ENCODE results near the gene CEP63. TPM values are rescaled to one million over a fixed set of nuclear protein-coding genes. Genes with fewer than 3 reads are reported as not detected.

Gene CEP63
- total RNA-seq = 10 to 100 TPM; 28.0 to 29.7 TPM
- polyA plus RNA-seq = 10 to 100 TPM; 29.7 to 32.7 TPM
- long read RNA-seq, donor 1, transcript CEP63-201 (12 exons, 2,056 nt) = major isoform, 7 of 50 reads
- long read RNA-seq, donor 1, partial matches to known transcripts = 16 of 50 reads
- long read RNA-seq, donor 1, other reads (novel, unspliced or antisense) = 27 of 50 reads
- long read RNA-seq, donor 2, partial matches to known transcripts = 4 of 18 reads
- long read RNA-seq, donor 2, other reads (novel, unspliced or antisense) = 11 of 18 reads

DNA sequence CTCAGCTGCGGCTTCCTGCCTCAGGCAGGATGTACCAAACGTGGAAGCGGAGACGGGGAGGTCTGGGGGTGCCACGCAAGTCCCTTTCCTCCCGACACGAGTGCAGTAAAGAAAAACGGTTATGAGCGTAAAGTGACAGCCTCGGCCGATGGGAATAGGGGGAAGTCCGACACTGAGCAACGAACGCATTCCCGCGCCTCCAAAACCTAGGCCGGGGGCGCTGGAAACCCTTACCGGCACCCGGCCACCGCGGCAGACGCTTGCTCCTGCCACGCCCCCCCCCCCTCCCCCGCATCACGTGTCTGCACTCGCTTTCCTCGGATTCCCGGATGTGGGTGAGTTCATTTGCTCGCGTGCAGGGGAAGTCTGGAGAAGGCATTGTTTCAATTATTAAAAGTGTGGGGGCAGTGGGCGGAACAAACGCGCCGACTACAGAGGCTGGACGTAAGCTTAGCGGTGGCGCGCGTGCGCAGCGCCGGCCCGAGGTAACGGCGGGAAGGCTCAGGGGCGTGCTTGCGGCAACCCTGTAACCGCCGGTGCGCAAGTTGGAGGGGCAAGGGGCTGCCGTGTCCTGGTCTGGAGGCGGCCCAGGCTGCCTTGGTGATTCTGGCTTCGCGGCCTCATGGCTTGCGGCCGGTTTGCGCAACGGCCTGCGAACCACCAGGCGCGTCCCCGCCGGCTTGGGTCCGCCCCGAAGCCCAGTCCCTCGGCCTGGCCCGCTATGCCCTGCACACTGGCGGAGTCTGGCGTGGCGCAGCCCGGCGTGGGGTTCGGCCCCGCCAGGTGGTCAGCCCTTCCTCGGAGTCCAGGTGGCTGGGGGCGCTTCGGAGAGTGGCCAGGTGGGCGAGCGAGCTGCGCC lies at the start of gene CEP63, which contains the start of gene ANAPC13:
TSS of gene CEP63 (plus strand) at position 340 of the 859 bp plus-strand sequence. CDS start 9,264 bp downstream, outside the sequence.
TSS of gene ANAPC13 (minus strand) at position 268 of the 859 bp plus-strand sequence. CDS start 3,081 bp downstream, outside the sequence.
- H3K36me3 ChIP-seq (ENCODE audit: control insufficient read depth in 1 of 2, insufficient read depth in 2 of 2, low read length in 1 of 2) = no peaks in the 10 kb centered on the region
- H3K27me3 ChIP-seq (ENCODE audit: control insufficient read depth in 1 of 2, insufficient read depth in 2 of 2, low read length in 1 of 2) = no peaks in the 10 kb centered on the region
- ATAC-seq (ENCODE audit: low FRiP score) = peak; percentile 97
- peaks cover 0 to 2% of the 10 kb centered on the region in 2 donors for H3K4me1 ChIP-seq (ENCODE audit: control insufficient read depth in 1 of 2, insufficient read depth in 2 of 2, low read length in 2 of 2)
- intact Hi-C loops (cut with DNase I) = loop anchor here in 1 of 2 donors (1.0 kb wide), 1 partner anchor 22 kb away; no protein-coding TSS in a partner anchor
- H3K27ac ChIP-seq (ENCODE audit: low read depth in 1 of 2, low read length in 2 of 2) = peak within 1 kb of the TSS; percentile 89 to 97
- peak within 1 kb of the TSS; percentile 72 to 87 for H3K4me3 ChIP-seq (ENCODE audit: low read length in 2 of 2)
- WGBS, 2 donors = 0% methylated on average over 74 to 81 of the region's 81 CpGs
- H3K9me3 ChIP-seq (ENCODE audit: control insufficient read depth, low read length) = no peaks in the 10 kb centered on the region
- DNase-seq = peak; percentile 94 to 96

DNA sequence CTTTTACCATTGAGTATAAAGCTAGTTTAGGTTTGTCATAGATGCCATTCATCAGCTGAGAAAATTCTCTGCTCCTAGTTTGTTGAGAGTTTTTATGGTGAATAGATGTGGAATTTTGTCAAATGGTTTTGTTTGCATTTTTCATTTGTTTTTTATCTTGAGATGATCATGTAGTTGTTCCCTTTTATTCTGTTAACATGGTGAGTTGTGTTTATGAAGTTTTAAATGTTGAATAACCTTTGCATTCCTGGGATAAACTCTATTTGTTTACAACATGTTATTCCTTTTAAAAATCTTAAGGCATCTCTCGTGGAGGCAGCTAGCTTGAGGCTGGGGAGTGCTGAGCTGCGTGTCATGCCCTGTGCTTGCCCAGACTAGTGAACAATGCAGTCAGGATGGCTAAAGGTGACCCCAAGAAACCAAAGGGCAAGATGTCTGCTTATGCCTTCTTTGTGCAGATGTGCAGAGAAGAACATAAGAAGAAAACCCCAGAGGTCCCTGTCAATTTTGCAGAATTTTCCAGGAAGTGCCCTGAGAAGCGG lies 48.6 kb upstream of the CEP63 start:
- no peak for ATAC-seq (ENCODE audit: low FRiP score)
- intact Hi-C loops (cut with DNase I) = no loop called here
- Histone ChIP-seq H3K9me3 (ENCODE audit: control insufficient read depth, low read length) (no peaks in the 10 kb centered on the region), H3K4me3 (ENCODE audit: low read length in 2 of 2) (no peak overlapping the region), H3K36me3 (ENCODE audit: control insufficient read depth in 1 of 2, insufficient read depth in 2 of 2, low read length in 1 of 2) (no peaks in the 10 kb centered on the region), H3K27ac (ENCODE audit: low read depth in 1 of 2, low read length in 2 of 2) (no peak overlapping the region), H3K4me1 (ENCODE audit: control insufficient read depth in 1 of 2, insufficient read depth in 2 of 2, low read length in 2 of 2) (no peaks in the 10 kb centered on the region), H3K27me3 (ENCODE audit: control insufficient read depth in 1 of 2, insufficient read depth in 2 of 2, low read length in 1 of 2) (no peaks in the 10 kb centered on the region)
- no peak for DNase-seq
- WGBS, 2 donors = 82 to 89% methylated on average over 3 of the region's 3 CpGs

DNA sequence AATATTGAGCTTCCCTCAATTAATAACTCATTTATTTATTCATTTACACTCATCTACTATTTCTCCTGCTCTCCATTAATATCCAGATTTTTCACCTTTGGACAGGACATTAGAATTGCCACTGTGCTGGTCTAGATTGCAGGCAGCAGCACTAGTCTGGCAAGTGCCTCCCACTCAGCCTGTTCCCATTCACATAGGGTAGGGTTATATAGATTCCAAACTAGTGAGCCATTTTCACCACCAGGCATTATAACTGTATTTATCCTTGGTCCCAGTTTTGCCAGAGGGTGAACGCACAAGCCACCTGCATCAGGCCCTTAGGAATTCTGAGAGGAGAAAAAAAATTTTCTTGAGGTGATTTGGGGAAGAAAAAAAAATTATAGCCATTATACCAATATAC lies 44.5 kb upstream of the CEP63 start:
- DNase-seq (no peak), ATAC-seq (ENCODE audit: low FRiP score) (no peak)
- Histone ChIP-seq H3K4me1 (ENCODE audit: control insufficient read depth in 1 of 2, insufficient read depth in 2 of 2, low read length in 2 of 2) (peaks cover 0 to under 1% of the 10 kb centered on the region in 2 donors), H3K36me3 (ENCODE audit: control insufficient read depth in 1 of 2, insufficient read depth in 2 of 2, low read length in 1 of 2) (no peaks in the 10 kb centered on the region), H3K9me3 (ENCODE audit: control insufficient read depth, low read length) (no peaks in the 10 kb centered on the region), H3K27ac (ENCODE audit: low read depth in 1 of 2, low read length in 2 of 2) (no peak overlapping the region), H3K27me3 (ENCODE audit: control insufficient read depth in 1 of 2, insufficient read depth in 2 of 2, low read length in 1 of 2) (no peaks in the 10 kb centered on the region), H3K4me3 (ENCODE audit: low read length in 2 of 2) (no peak overlapping the region)
- 93 to 96% methylated on average over 1 of the region's 1 CpG for WGBS, 2 donors
- intact Hi-C loops (cut with DNase I) = no loop called here

DNA sequence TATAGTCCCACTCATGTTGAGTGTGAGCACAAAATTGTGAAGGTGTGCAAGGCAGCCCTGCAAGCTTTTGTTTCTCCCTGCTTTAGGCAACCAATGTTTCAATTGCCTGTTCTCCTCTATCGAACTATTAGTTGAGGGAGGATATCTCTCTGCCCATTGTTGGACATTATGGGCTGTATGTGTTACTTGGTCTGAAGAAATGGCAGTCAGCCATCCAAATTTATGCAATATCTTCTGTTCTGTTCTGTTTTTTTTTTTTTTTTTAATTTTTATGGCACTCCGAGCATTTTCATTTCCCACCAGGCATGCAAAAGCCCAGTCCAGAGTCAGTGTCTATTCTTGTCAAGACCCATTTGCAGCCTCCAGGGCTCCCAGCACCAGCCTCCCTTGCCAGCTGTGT lies 44.0 kb upstream of the CEP63 start:
- Histone ChIP-seq H3K27ac (ENCODE audit: low read depth in 1 of 2, low read length in 2 of 2) (no peak overlapping the region), H3K36me3 (ENCODE audit: control insufficient read depth in 1 of 2, insufficient read depth in 2 of 2, low read length in 1 of 2) (no peaks in the 10 kb centered on the region), H3K27me3 (ENCODE audit: control insufficient read depth in 1 of 2, insufficient read depth in 2 of 2, low read length in 1 of 2) (no peaks in the 10 kb centered on the region), H3K4me3 (ENCODE audit: low read length in 2 of 2) (no peak overlapping the region), H3K9me3 (ENCODE audit: control insufficient read depth, low read length) (no peaks in the 10 kb centered on the region), H3K4me1 (ENCODE audit: control insufficient read depth in 1 of 2, insufficient read depth in 2 of 2, low read length in 2 of 2) (peaks cover 0 to 4% of the 10 kb centered on the region in 2 donors)
- DNase-seq (no peak), ATAC-seq (ENCODE audit: low FRiP score) (no peak)
- intact Hi-C loops (cut with DNase I) = no loop called here
- 71 to 73% methylated on average over 2 of the region's 2 CpGs for WGBS, 2 donors

DNA sequence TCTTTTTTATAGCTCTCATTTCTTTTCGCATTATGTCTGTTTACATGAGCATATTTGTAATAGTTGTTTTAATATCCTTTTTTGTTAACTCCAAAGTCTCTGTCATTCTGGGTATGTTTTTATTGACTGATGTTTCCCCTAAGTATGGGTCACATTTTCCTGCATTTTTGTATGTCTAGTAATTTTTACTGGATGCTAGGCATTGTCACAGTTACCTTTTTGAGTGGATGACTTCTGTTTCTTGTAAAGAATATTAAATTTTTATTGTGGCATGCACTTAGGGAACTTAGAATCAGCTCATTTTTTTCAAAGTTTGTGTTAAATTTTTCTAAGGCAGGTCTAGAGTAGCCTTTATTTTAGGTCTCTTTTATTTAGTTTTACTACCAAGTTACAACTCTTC lies 40.8 kb upstream of the CEP63 start:
- intact Hi-C loops (cut with DNase I) = no loop called here
- no peak overlapping the region for H3K27ac ChIP-seq (ENCODE audit: low read depth in 1 of 2, low read length in 2 of 2)
- WGBS, 2 donors = 72 to 73% methylated on average over 1 of the region's 1 CpG

DNA sequence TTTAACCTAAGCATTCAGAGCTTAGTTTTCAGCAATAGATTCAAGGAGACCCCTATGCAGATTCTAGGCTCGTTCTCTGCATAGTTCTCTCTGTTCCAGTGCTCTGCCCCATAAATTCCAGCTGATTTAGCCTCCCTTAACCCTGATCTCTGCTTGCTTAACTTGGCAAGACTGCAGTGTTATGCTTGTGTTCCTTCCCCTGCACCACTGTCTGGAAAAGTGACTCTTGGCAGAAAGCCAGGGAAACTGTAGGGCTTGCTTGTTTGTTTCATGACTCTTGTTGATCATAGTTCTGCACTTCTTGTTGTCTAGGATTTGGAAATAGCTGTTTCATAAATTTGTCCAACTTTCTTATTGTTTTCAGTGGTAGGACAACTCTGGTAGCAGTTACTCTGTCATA lies 40.2 kb upstream of the CEP63 start:
- no peak overlapping the region for H3K4me3 ChIP-seq (ENCODE audit: low read length in 2 of 2)
- 2 to 6% methylated on average over 1 of the region's 1 CpG for WGBS, 2 donors
- H3K27ac ChIP-seq (ENCODE audit: low read depth in 1 of 2, low read length in 2 of 2) = no peak overlapping the region
- intact Hi-C loops (cut with DNase I) = no loop called here
- H3K9me3 ChIP-seq (ENCODE audit: control insufficient read depth, low read length) = no peaks in the 10 kb centered on the region
- H3K4me1 ChIP-seq (ENCODE audit: control insufficient read depth in 1 of 2, insufficient read depth in 2 of 2, low read length in 2 of 2) = peaks cover 0 to 8% of the 10 kb centered on the region in 2 donors
- H3K27me3 ChIP-seq (ENCODE audit: control insufficient read depth in 1 of 2, insufficient read depth in 2 of 2, low read length in 1 of 2) = no peaks in the 10 kb centered on the region
- peak; percentile 49 for ATAC-seq (ENCODE audit: low FRiP score)
- H3K36me3 ChIP-seq (ENCODE audit: control insufficient read depth in 1 of 2, insufficient read depth in 2 of 2, low read length in 1 of 2) = no peaks in the 10 kb centered on the region
- no peak for DNase-seq

More for the DNA sequence above, 40.8 kb upstream of the CEP63 start:
- no peak overlapping the region for H3K4me3 ChIP-seq (ENCODE audit: low read length in 2 of 2)
- DNase-seq (no peak), ATAC-seq (ENCODE audit: low FRiP score) (no peak)
- peaks cover 0 to 8% of the 10 kb centered on the region in 2 donors for H3K4me1 ChIP-seq (ENCODE audit: control insufficient read depth in 1 of 2, insufficient read depth in 2 of 2, low read length in 2 of 2)
- H3K27me3 ChIP-seq (ENCODE audit: control insufficient read depth in 1 of 2, insufficient read depth in 2 of 2, low read length in 1 of 2) = no peaks in the 10 kb centered on the region
- H3K9me3 ChIP-seq (ENCODE audit: control insufficient read depth, low read length) = no peaks in the 10 kb centered on the region
- H3K36me3 ChIP-seq (ENCODE audit: control insufficient read depth in 1 of 2, insufficient read depth in 2 of 2, low read length in 1 of 2) = no peaks in the 10 kb centered on the region

DNA sequence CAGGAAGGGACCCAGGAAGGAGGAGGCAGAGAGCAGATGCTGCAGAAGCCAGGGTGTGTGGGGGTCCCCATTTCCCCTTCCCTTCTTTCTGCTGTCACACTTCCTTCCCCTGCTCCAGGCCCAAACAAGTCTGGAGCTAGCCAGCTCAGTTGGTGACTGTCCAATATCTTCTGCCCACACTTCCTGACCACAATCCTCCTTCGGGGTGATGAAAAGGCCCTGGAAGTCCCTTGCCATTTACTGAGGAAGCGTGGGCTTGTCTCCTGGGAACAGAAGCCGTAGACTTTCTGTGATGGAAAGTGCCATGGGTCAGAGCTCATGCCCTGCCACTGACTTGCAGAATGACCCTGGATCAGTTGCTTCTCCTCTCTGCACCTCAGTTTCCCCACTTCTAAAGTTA lies 39.1 kb upstream of the CEP63 start:
- ATAC-seq (ENCODE audit: low FRiP score) (no peak), DNase-seq (no peak)
- no peak overlapping the region for H3K27ac ChIP-seq (ENCODE audit: low read depth in 1 of 2, low read length in 2 of 2)
- intact Hi-C loops (cut with DNase I) = no loop called here
- H3K4me3 ChIP-seq (ENCODE audit: low read length in 2 of 2) = no peak overlapping the region
- H3K4me1 ChIP-seq (ENCODE audit: control insufficient read depth in 1 of 2, insufficient read depth in 2 of 2, low read length in 2 of 2) = peaks cover 0 to 8% of the 10 kb centered on the region in 2 donors
- 7 to 11% methylated on average over 3 of the region's 3 CpGs for WGBS, 2 donors
- no peaks in the 10 kb centered on the region for H3K36me3 ChIP-seq (ENCODE audit: control insufficient read depth in 1 of 2, insufficient read depth in 2 of 2, low read length in 1 of 2)
- no peaks in the 10 kb centered on the region for H3K9me3 ChIP-seq (ENCODE audit: control insufficient read depth, low read length)
- no peaks in the 10 kb centered on the region for H3K27me3 ChIP-seq (ENCODE audit: control insufficient read depth in 1 of 2, insufficient read depth in 2 of 2, low read length in 1 of 2)

DNA sequence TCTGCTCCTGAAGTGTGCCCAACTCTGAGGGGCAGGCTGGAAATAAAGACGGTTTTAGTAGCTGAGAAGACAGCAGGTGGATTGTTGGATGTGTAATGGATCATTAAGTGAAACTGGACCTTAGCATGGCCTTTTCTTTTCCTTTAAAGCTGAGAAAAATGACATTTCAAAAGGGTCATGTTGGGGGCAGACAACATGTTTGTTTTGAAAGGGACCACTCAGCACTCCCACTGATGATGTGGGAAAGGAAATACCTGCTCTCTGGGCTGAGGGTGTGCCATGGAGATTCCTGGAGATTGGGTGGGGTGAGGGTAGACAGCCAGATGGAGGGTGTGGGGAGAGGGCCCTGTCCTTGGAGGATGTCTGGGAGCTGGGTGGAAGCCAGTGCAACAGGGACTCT lies 38.5 kb upstream of the CEP63 start:
- peaks cover 0 to 8% of the 10 kb centered on the region in 2 donors for H3K4me1 ChIP-seq (ENCODE audit: control insufficient read depth in 1 of 2, insufficient read depth in 2 of 2, low read length in 2 of 2)
- H3K9me3 ChIP-seq (ENCODE audit: control insufficient read depth, low read length) = no peaks in the 10 kb centered on the region
- intact Hi-C loops (cut with DNase I) = no loop called here
- no peak for DNase-seq
- no peaks in the 10 kb centered on the region for H3K36me3 ChIP-seq (ENCODE audit: control insufficient read depth in 1 of 2, insufficient read depth in 2 of 2, low read length in 1 of 2)
- no peak for ATAC-seq (ENCODE audit: low FRiP score)
- H3K4me3 ChIP-seq (ENCODE audit: low read length in 2 of 2) = no peak overlapping the region
- H3K27ac ChIP-seq (ENCODE audit: low read depth in 1 of 2, low read length in 2 of 2) = no peak overlapping the region
- no peaks in the 10 kb centered on the region for H3K27me3 ChIP-seq (ENCODE audit: control insufficient read depth in 1 of 2, insufficient read depth in 2 of 2, low read length in 1 of 2)
- WGBS, 2 donors = 70 to 87% methylated on average over 1 of the region's 1 CpG

All from aorta (tissue), 5 donors.